Kidney epithelial cell (primary cell): Measurements from ENCODE around the gene RGS17. TPM values are rescaled to one million over a fixed set of nuclear protein-coding genes. Genes with fewer than 3 reads are reported as not detected.

ENCODE experiments used
- DNase-seq: peaks from one replicate; pipeline ENCODE4 v3.0.0-alpha.2; 2010; ENCODE audit warnings: low read depth
- H3K27me3 ChIP-seq: 2 replicates; pipeline ENCODE4 v1.6.0; 2011; ENCODE audit warnings: low read length; ENCODE audit not compliant: control insufficient read depth, insufficient read depth
- H3K36me3 ChIP-seq: 2 replicates; pipeline ENCODE4 v1.5.1; 2011; ENCODE audit warnings: low read length; ENCODE audit not compliant: control insufficient read depth, insufficient read depth
- H3K4me3 ChIP-seq: 2 replicates; pipeline ENCODE4 v1.5.1; 2011; ENCODE audit warnings: low read depth, mild to moderate bottlenecking, control low read depth, low read length
- CTCF ChIP-seq: IDR thresholded peaks from 2 replicates; pipeline ENCODE4 v1.5.1; 2011; ENCODE audit warnings: mild to moderate bottlenecking, moderate library complexity, low read length, control low read depth, inconsistent platforms; ENCODE audit not compliant: insufficient read depth, poor library complexity, severe bottlenecking
- total RNA-seq: library from RNA; depleted of rRNA; stranded (reverse); fragments of >200 nt; gene quantifications from 2 replicates; pipeline ENCODE4 v1.2.3, GENCODE V29; 2015

The RGS17 gene
- total RNA-seq, 1 donor from 2014 or later: 11.2 TPM

- H3K4me3 ChIP-seq: no peak overlapping the region
- TF ChIP-seq CTCF: no peak
- no peak for DNase-seq
- H3K36me3 ChIP-seq: no peaks in the 10 kb centered on the region
- H3K27me3 ChIP-seq: no peaks in the 10 kb centered on the region
Observed at GRCh38 chr6:153034139-153034538, 96.9 kb downstream of the RGS17 start.

- H3K4me3 ChIP-seq: no peak overlapping the region
- no peaks in the 10 kb centered on the region for H3K27me3 ChIP-seq
- H3K36me3 ChIP-seq: no peaks in the 10 kb centered on the region
- peak; percentile 26 for TF ChIP-seq CTCF
- DNase-seq: no peak
Observed at GRCh38 chr6:153032255-153032882, 98.7 kb downstream of the RGS17 start.

GRCh38 chr6:153031335-153031955 is 99.6 kb downstream of the RGS17 start:
- Histone ChIP-seq H3K27me3 (no peaks in the 10 kb centered on the region), H3K4me3 (no peak overlapping the region), H3K36me3 (no peaks in the 10 kb centered on the region)
- no peak for DNase-seq
- no peak for TF ChIP-seq CTCF

- no peaks in the 10 kb centered on the region for H3K27me3 ChIP-seq
- TF ChIP-seq CTCF: no peak
- no peak overlapping the region for H3K4me3 ChIP-seq
- no peak for DNase-seq
- no peaks in the 10 kb centered on the region for H3K36me3 ChIP-seq
Observed at GRCh38 chr6:153028963-153029362, 102.1 kb downstream of the RGS17 start.

GRCh38 chr6:153028286-153028685 is 102.8 kb downstream of the RGS17 start:
- no peak for TF ChIP-seq CTCF
- Histone ChIP-seq H3K4me3 (no peak overlapping the region), H3K27me3 (no peaks in the 10 kb centered on the region), H3K36me3 (no peaks in the 10 kb centered on the region)
- no peak for DNase-seq

- TF ChIP-seq CTCF: no peak
Observed at GRCh38 chr6:153027480-153027879, 103.6 kb downstream of the RGS17 start.

More at GRCh38 chr6:153027480-153027879, 103.6 kb downstream of the RGS17 start:
- no peak for DNase-seq
- no peaks in the 10 kb centered on the region for H3K36me3 ChIP-seq
- no peak overlapping the region for H3K4me3 ChIP-seq
- H3K27me3 ChIP-seq: no peaks in the 10 kb centered on the region
